Mesodermal cell (in vitro differentiated cells): ENCODE measurements around the gene NMRK1.
A peak's percentile ranks its signal among the peaks of the same experiment; 100 is the strongest.

Source experiments
- H3K27ac ChIP-seq: 2 replicates; pipeline ENCODE4 v1.7.0; 2013; ENCODE audit warnings: mild to moderate bottlenecking, low read depth, low read length, moderate library complexity; ENCODE audit not compliant: severe bottlenecking
- H3K36me3 ChIP-seq: 2 replicates; pipeline ENCODE4 v1.7.1; 2013; ENCODE audit warnings: mild to moderate bottlenecking, low read length, moderate library complexity; ENCODE audit not compliant: control insufficient read depth, insufficient read depth
- H3K4me1 ChIP-seq: one replicate; pipeline ENCODE4 v1.7.1; 2013; ENCODE audit warnings: mild to moderate bottlenecking, low read length; ENCODE audit not compliant: insufficient read depth, control insufficient read depth, poor library complexity, severe bottlenecking
- H3K4me3 ChIP-seq: 2 replicates; pipeline ENCODE4 v1.7.0; 2013; ENCODE audit warnings: low read length, control low read depth, mild to moderate bottlenecking; ENCODE audit not compliant: insufficient read depth, poor library complexity, severe bottlenecking; ENCODE audit errors: extremely low read depth
- H3K9me3 ChIP-seq: 2 replicates; pipeline ENCODE4 v1.7.1; 2013; ENCODE audit warnings: mild to moderate bottlenecking, low read length, moderate library complexity; ENCODE audit not compliant: control insufficient read depth
- WGBS, 2 experiments: methylation state at CpG; one replicate each; pipeline ENCODE4 v1.1.5; 2013; ENCODE audit warnings: missing lambda C conversion rate in 2 of 2; ENCODE audit not compliant: insufficient coverage in 2 of 2; 5-methylcytosine and 5-hydroxymethylcytosine counted together

The NMRK1 gene

GRCh38 chr9:75102177-75102790 lies 14.3 kb upstream of the NMRK1 start:
- H3K4me3 ChIP-seq = no peak overlapping the region
- H3K4me1 ChIP-seq = peaks cover 22% of the 10 kb centered on the region
- peaks cover 7% of the 10 kb centered on the region for H3K36me3 ChIP-seq
- WGBS, 2 experiments = 90 to 97% methylated on average over 3 to 4 of the region's 7 CpGs
- no peak overlapping the region for H3K27ac ChIP-seq
- H3K9me3 ChIP-seq = no peaks in the 10 kb centered on the region

GRCh38 chr9:75101004-75101588 lies 13.1 kb upstream of the NMRK1 start:
- H3K36me3 ChIP-seq = peaks cover 7% of the 10 kb centered on the region
- H3K4me3 ChIP-seq = no peak overlapping the region
- H3K27ac ChIP-seq = no peak overlapping the region
- H3K4me1 ChIP-seq = peaks cover 31% of the 10 kb centered on the region
- WGBS, 2 experiments = 66 to 84% methylated on average over 6 to 8 of the region's 9 CpGs
- no peaks in the 10 kb centered on the region for H3K9me3 ChIP-seq

GRCh38 chr9:75096796-75097195 lies 8.8 kb upstream of the NMRK1 start:
- Histone ChIP-seq H3K4me1 (peaks cover 39% of the 10 kb centered on the region), H3K4me3 (no peak overlapping the region), H3K36me3 (no peaks in the 10 kb centered on the region), H3K9me3 (no peaks in the 10 kb centered on the region), H3K27ac (peak overlapping the region; percentile 36)
- 81 to 100% methylated on average over 2 to 3 of the region's 4 CpGs for WGBS, 2 experiments

GRCh38 chr9:75092766-75093165 lies 4.8 kb upstream of the NMRK1 start:
- 91 to 99% methylated on average over 3 of the region's 4 CpGs for WGBS, 2 experiments
- Histone ChIP-seq H3K9me3 (no peaks in the 10 kb centered on the region), H3K27ac (no peak overlapping the region), H3K4me3 (no peak overlapping the region), H3K4me1 (peaks cover 31% of the 10 kb centered on the region), H3K36me3 (no peaks in the 10 kb centered on the region)

GRCh38 chr9:75090579-75090978 lies 2.6 kb upstream of the NMRK1 start:
- Histone ChIP-seq H3K4me3 (no peak overlapping the region), H3K36me3 (no peaks in the 10 kb centered on the region), H3K4me1 (peaks cover 25% of the 10 kb centered on the region), H3K27ac (no peak overlapping the region), H3K9me3 (no peaks in the 10 kb centered on the region)
- WGBS, 2 experiments = 100% methylated on average over 1 to 4 of the region's 4 CpGs

- H3K27ac ChIP-seq = no peak overlapping the region
- WGBS, 2 experiments = 45 to 86% methylated on average over 2 to 8 of the region's 11 CpGs
Observed at GRCh38 chr9:75089373-75089766, 1.4 kb upstream of the NMRK1 start.

GRCh38 chr9:75088646-75089372 lies 854 bp upstream of the NMRK1 start:
- Histone ChIP-seq H3K27ac (peak overlapping the region; percentile 71), H3K9me3 (no peaks in the 10 kb centered on the region)
- WGBS, 2 experiments = 0 to 2% methylated on average over 23 to 25 of the region's 43 CpGs

More at GRCh38 chr9:75089373-75089766, 1.4 kb upstream of the NMRK1 start:
- Histone ChIP-seq H3K4me1 (peaks cover 13% of the 10 kb centered on the region), H3K36me3 (no peaks in the 10 kb centered on the region), H3K9me3 (no peaks in the 10 kb centered on the region), H3K4me3 (peak overlapping the region; percentile 92)

GRCh38 chr9:75087289-75087823 lies 599 bp downstream of the NMRK1 start:
- Histone ChIP-seq H3K4me3 (peak overlapping the region; percentile 92), H3K4me1 (peaks cover 19% of the 10 kb centered on the region), H3K27ac (peak overlapping the region; percentile 69), H3K36me3 (no peaks in the 10 kb centered on the region), H3K9me3 (no peaks in the 10 kb centered on the region)
- 8% methylated on average over 13 to 15 of the region's 20 CpGs for WGBS, 2 experiments

More at GRCh38 chr9:75088646-75089372, 854 bp upstream of the NMRK1 start:
- Histone ChIP-seq H3K4me1 (peaks cover 13% of the 10 kb centered on the region), H3K4me3 (peak overlapping the region; percentile 92), H3K36me3 (no peaks in the 10 kb centered on the region)

- WGBS, 2 experiments = 66 to 79% methylated on average over 11 to 12 of the region's 16 CpGs
- Histone ChIP-seq H3K36me3 (no peaks in the 10 kb centered on the region), H3K27ac (peak overlapping the region; percentile 69), H3K4me3 (peak overlapping the region; percentile 92), H3K4me1 (peaks cover 19% of the 10 kb centered on the region), H3K9me3 (no peaks in the 10 kb centered on the region)
Observed at GRCh38 chr9:75086541-75087288, 1.2 kb downstream of the NMRK1 start.

- Histone ChIP-seq H3K27ac (no peak overlapping the region), H3K4me1 (peaks cover 17% of the 10 kb centered on the region), H3K4me3 (no peak overlapping the region), H3K9me3 (no peaks in the 10 kb centered on the region), H3K36me3 (no peaks in the 10 kb centered on the region)
- 100% methylated on average over 1 of the region's 1 CpG; no CpG with 5 or more reads in 1 of the 2 experiments for WGBS, 2 experiments
Observed at GRCh38 chr9:75085640-75086039, 2.3 kb downstream of the NMRK1 start.
